Activated CD4-positive, alpha-beta T cell treated with anti-CD3 and anti-CD28 coated beads, Interleukin-2, amount 50 U/mL, for 4 hours (primary cell): ENCODE data around the gene MARCHF11.

Source experiments
- DNase-seq, 2 experiments: peaks; one replicate each; pipeline ENCODE4 v3.0.0-alpha.2; 2020

MARCHF11 gene

DNA sequence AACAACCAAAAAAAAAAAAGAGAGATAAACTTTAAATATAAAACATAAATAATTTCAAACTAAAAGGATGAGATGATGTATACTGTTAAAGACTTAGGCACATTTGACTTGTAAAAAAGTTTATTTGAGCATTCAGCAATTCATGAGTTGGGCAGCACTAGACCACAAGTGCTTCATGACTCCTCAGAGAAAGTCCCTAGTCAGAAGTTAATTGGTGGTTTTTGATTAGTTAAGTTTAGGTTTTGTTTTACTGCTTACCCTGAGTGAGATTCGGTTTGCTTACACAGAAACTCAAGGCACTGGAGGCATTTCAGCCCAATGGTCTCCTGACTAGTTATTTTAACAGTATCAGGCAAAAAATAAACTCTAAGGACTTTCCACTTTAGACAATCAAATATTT lies 129.2 kb downstream of the MARCHF11 start:
- no peak for DNase-seq

GRCh38 chr5:16049761-16050160 lies 129.8 kb downstream of the MARCHF11 start:
- DNase-seq: no peak

DNA sequence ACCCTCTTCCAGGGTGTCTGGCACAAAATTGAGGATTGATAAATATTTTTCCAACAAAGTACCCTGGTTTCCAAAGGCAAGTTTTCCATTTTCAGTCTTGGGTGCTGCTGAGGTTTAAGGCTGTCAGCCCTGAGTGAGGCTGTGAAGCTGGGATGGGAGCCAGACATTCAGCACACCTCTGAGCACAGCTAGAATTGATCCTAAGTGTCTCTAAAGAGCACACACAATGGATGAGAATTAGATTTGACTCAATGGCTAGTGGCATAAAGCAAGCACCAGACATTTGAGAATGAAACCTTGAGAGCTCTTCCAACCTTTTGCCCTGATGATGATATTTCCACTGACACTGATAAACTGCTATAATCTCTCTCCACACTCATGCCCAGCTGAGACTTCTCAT lies 131.5 kb downstream of the MARCHF11 start:
- no peak for DNase-seq

DNA sequence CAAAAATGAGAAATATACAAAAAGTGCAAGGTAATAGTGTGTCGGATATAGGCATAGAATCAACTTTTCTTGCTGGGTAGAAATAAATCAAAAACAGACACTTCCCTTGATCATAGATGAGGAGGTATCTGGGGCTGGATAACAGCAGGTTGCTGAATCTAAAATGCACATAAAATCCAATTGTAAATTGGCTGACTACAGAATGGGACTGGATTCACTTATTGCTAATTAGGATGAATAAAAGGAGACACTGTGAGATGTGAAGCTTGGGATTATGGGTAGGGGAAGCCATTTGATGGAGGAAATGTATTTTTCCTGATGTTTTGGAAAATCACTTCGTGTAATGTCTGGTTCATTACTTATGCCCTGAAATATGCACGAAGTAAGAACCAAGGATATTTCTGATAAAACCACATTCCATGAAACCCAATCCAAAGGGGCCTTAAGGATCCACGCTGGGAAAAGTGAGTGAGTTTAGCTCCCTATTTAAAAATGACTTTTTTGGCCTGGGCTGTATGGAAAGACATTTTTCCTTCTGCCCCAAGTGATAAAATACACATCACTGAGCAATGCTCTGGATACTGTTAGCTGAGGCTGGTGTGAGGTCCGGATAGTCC lies 136.1 kb downstream of the MARCHF11 start:
- no peak for DNase-seq

DNA sequence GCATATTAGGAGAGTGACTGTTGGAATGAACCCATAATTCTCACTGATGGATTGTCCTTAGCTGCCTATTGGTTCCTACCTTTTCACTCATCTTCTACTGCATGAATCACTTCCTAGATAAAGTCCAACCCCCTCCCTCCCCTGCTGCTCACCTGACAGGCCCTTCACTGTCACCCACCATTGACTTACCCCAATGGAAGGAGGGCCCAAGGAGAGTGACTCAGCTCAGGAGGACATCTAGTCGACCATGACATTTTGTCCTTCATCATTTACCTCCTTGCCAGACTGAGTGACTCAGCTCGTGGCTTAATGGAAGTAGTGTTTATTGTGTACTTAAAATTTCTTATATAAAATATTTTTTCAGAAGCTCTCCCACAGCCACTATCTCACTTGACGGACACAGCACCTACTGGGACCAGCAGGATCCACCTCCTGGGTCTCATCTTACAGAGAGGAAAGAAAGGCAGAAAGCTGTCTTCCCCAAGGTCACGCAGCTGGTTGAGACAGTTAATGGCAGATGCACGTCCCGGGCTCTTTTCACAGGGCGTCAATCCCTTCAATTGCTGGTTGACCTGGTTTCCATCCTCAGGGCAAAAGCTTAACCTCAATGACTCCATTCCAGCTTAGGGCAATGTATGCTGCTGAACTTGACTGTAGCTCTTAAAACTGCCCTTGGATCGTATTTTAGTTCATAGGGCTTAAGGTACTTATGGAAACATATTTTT lies 142.3 kb downstream of the MARCHF11 start:
- DNase-seq: no peak

DNA sequence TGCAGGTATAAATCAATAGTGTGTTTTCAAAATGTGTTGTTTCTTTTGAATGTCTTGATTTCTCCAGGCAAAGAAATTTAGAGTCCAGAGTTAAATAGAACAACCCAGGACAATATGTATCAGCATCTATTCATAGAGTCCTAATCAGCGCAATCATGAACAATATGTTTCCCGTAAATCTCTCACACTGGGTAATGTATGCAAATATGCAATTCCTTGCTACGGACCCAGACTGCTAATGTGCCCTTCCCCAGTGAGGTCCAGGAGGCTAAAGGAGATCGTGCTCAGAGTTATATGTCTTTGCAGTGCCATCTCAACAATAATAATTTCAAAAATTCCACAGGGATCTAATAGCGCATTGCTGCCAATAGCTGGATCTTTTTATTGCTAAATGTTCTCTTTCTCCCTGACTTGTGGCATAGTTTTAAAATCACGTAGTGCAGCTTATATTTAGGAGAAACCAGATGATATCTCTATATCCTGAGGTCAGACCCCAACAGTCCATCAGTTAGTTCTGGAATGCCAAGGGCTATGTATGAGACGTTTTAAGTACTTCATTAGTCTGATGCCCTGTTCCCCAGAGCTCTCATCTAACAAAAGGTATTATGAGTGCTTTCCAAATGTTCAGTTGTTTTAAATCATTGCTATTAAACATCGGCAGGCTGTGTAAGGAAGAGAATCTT lies 145.1 kb downstream of the MARCHF11 start:
- no peak for DNase-seq

DNA sequence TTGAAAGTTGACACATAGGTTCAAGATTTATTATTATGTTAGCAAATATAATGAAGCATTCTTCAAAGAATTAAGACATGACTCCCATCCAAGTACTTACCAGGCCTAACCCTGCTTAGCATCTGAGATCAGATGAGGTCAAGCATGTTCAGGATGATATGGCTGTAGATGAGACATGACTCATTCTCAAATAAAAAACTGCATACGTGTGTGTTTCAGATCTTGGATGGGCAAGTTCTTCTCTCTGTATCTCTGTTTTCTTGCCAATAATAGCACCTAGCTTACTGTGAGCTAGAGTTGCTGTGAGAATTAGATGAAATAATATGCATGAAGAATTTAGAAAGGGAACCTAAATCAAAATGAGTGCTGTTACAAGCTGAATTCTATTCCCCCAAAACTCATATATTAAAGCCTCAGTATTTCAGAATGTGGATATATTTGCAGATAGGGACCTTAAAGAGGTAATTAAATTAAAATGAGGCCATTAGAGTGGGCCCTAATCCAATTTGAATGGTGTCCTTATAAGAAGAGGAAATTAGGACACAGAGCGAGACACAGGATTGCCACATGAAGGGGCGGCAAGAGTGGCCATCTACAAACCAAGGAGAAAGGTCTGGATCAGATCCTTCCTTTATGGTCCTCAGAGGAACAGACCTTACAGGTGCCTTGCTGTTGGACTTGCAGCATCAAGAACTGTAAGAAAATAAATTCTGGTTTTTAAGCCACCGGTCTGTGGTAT lies 146.2 kb downstream of the MARCHF11 start:
- no peak for DNase-seq

- DNase-seq: no peak
Measured at GRCh38 chr5:16028708-16029107, 150.9 kb downstream of the MARCHF11 start.

DNA sequence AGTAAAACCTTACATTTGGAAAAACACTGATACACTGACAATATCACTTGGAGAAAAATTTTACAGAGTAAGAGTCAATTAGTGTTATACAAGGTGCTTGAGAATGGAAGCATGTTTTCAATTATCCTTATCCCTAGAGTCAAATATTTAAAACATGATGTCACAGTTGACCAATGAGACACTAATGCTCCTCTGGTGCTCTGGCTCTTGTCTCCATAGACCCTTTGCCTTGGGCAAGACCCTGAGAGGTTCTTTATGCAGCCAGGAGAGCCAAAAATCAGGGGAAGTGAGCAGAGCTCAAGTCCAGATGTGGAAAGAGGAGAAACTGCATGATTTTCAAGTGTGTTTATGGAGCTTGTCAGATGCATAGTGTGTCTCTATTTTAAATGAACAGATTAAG lies 153.9 kb downstream of the MARCHF11 start:
- no peak for DNase-seq

- DNase-seq: no peak
Measured at GRCh38 chr5:16018970-16019369, 160.6 kb downstream of the MARCHF11 start.

DNA sequence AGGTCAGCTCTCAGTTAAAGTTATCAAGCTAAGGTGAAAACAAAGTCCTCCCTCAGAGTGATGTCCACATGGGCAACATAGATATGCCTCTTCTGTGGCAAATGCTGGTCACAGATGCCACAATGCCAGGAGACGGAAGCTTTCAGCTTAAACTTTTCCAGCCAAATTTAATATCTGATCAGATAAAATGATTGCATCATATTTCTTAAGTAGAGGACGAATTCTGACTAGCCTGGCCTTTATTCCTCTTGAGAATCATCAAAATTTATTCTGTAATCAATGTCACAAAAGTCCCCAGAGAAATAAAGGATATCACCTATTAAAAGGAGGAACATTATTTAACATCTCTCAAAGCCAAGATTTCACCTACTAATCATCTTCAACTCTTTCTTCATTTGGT lies 161.9 kb downstream of the MARCHF11 start:
- DNase-seq: no peak
